HFF-Myc (cell line): ENCODE data around the gene CYP3A7.
"Not testable (repeated sequence)": the region's sequence is repeated elsewhere in the genome, so short reads cannot be mapped to it uniquely, and the experiment has no call there.

ENCODE experiments used
- DNase-seq: peaks from one replicate; pipeline ENCODE4 v3.0.0-alpha.2; 2011; ENCODE audit warnings: low read depth; ENCODE audit errors: extremely low read depth
- H3K4me3 ChIP-seq: replicated peaks from 2 replicates; pipeline ENCODE4 v1.5.1; 2011; ENCODE audit warnings: low read depth, mild to moderate bottlenecking, control low read depth, low read length
- CTCF ChIP-seq: IDR thresholded peaks from 2 replicates; pipeline ENCODE4 v1.5.1; 2012; ENCODE audit warnings: mild to moderate bottlenecking, low read depth, low read length, control low read depth; ENCODE audit errors: missing control alignments

Gene CYP3A7

GRCh38 chr7:99772565-99772964 lies 37.6 kb upstream of the CYP3A7 start:
- DNase-seq: no peak
- TF ChIP-seq CTCF: no peak
- no peak overlapping the region for H3K4me3 ChIP-seq

- not testable (repeated sequence) for H3K4me3 ChIP-seq, DNase-seq
Measured at GRCh38 chr7:99769494-99769893, 34.5 kb upstream of the CYP3A7 start.

- H3K4me3 ChIP-seq: no peak overlapping the region
- no peak for DNase-seq
- no peak for TF ChIP-seq CTCF
Measured at GRCh38 chr7:99768471-99768870, 33.5 kb upstream of the CYP3A7 start.

- TF ChIP-seq CTCF: no peak
- no peak for DNase-seq
- H3K4me3 ChIP-seq: no peak overlapping the region
Measured at GRCh38 chr7:99767662-99768061, 32.7 kb upstream of the CYP3A7 start.

GRCh38 chr7:99766484-99767099 lies 31.6 kb upstream of the CYP3A7 start:
- TF ChIP-seq CTCF: no peak
- DNase-seq: no peak
- no peak overlapping the region for H3K4me3 ChIP-seq

GRCh38 chr7:99764478-99764877 lies 29.5 kb upstream of the CYP3A7 start:
- no peak for TF ChIP-seq CTCF
- no peak overlapping the region for H3K4me3 ChIP-seq
- DNase-seq: no peak

GRCh38 chr7:99762680-99763327 lies 27.8 kb upstream of the CYP3A7 start:
- DNase-seq: no peak
- H3K4me3 ChIP-seq: no peak overlapping the region
- no peak for TF ChIP-seq CTCF
